OCI-LY1 (cell line): ENCODE measurements around the gene EPN3.

Source experiments
- H2AFZ ChIP-seq: fragments of 200-600 bp; sonication (generic), shearing (Covaris generic); 2 replicates; pipeline ENCODE4 v1.6.0; 2014; ENCODE audit warnings: antibody characterized with exemption, mild to moderate bottlenecking, low read length
- H3F3A ChIP-seq: fragments of 200-600 bp; sonication (generic), shearing (Covaris generic); 2 replicates; pipeline ENCODE4 v1.6.0; 2014; ENCODE audit warnings: mild to moderate bottlenecking, antibody characterized with exemption, low read length, moderate library complexity; ENCODE audit not compliant: insufficient read depth
- H3K27ac ChIP-seq: fragments of 200-600 bp; sonication (generic); 2 replicates; pipeline ENCODE4 v1.5.1; 2014; ENCODE audit warnings: low read length, mixed run types, mild to moderate bottlenecking, low read depth; ENCODE audit not compliant: poor library complexity, severe bottlenecking
- H3K27me3 ChIP-seq: fragments of 200-600 bp; sonication (generic); 2 replicates; pipeline ENCODE4 v1.6.0; 2014; ENCODE audit warnings: antibody characterized with exemption, mild to moderate bottlenecking, low read length, moderate library complexity; ENCODE audit not compliant: insufficient read depth
- H3K36me3 ChIP-seq: fragments of 200-600 bp; sonication (generic); 2 replicates; pipeline ENCODE4 v1.6.1; 2014; ENCODE audit warnings: mild to moderate bottlenecking, antibody characterized with exemption, low read length, moderate library complexity, mixed read lengths; ENCODE audit not compliant: insufficient read depth
- H3K4me1 ChIP-seq: fragments of 200-600 bp; sonication (generic); 2 replicates; pipeline ENCODE4 v1.5.1; 2014; ENCODE audit warnings: mild to moderate bottlenecking, low read length, moderate library complexity; ENCODE audit not compliant: insufficient read depth, severe bottlenecking
- H3K4me2 ChIP-seq: fragments of 200-600 bp; sonication (generic), shearing (Covaris generic); 2 replicates; pipeline ENCODE4 v1.6.1; 2014; ENCODE audit warnings: low read length
- H3K4me3 ChIP-seq: fragments of 200-600 bp; sonication (generic); 2 replicates; pipeline ENCODE4 v1.5.1; 2014; ENCODE audit warnings: low read length, low read depth, mild to moderate bottlenecking, mixed read lengths; ENCODE audit not compliant: poor library complexity, severe bottlenecking
- H3K79me2 ChIP-seq: fragments of 200-600 bp; shearing (Covaris generic); 2 replicates; pipeline ENCODE4 v1.6.1; 2016; ENCODE audit warnings: mixed run types, low read length, mixed read lengths; ENCODE audit not compliant: insufficient read depth
- H3K9ac ChIP-seq: fragments of 200-600 bp; sonication (generic), shearing (Covaris generic); 2 replicates; pipeline ENCODE4 v1.6.1; 2014; ENCODE audit warnings: mild to moderate bottlenecking, low read length, mixed read lengths
- H3K9me2 ChIP-seq: fragments of 200-600 bp; sonication (generic), shearing (Covaris generic); 2 replicates; pipeline ENCODE4 v1.6.1; 2014; ENCODE audit warnings: low read depth, mild to moderate bottlenecking, low read length, mixed read lengths
- H3K9me3 ChIP-seq: fragments of 200-600 bp; shearing (Covaris generic); 2 replicates; pipeline ENCODE4 v1.6.1; 2014; ENCODE audit warnings: low read length, mixed read lengths
- H4K20me1 ChIP-seq: fragments of 200-600 bp; sonication (generic), shearing (Covaris generic); 2 replicates; pipeline ENCODE4 v1.6.0; 2016; ENCODE audit warnings: mild to moderate bottlenecking, low read length; ENCODE audit not compliant: insufficient read depth
- EZH2 ChIP-seq: fragments of 200-600 bp; sonication (generic), shearing (Covaris generic); IDR thresholded peaks from 2 replicates; pipeline ENCODE4 v1.8.0; 2017; ENCODE audit warnings: borderline replicate concordance, mixed run types, mild to moderate bottlenecking, antibody characterized with exemption, low read length, moderate library complexity, mixed read lengths
- TF ChIP-seq, protein P1 (sequence below): fragments of 200-600 bp; sonication (generic), shearing (Covaris generic); IDR thresholded peaks from 2 replicates; pipeline ENCODE4 v1.5.1; 2017; ENCODE audit warnings: mild to moderate bottlenecking, antibody characterized with exemption, low read length, moderate library complexity, mixed read lengths

The EPN3 gene

DNA sequence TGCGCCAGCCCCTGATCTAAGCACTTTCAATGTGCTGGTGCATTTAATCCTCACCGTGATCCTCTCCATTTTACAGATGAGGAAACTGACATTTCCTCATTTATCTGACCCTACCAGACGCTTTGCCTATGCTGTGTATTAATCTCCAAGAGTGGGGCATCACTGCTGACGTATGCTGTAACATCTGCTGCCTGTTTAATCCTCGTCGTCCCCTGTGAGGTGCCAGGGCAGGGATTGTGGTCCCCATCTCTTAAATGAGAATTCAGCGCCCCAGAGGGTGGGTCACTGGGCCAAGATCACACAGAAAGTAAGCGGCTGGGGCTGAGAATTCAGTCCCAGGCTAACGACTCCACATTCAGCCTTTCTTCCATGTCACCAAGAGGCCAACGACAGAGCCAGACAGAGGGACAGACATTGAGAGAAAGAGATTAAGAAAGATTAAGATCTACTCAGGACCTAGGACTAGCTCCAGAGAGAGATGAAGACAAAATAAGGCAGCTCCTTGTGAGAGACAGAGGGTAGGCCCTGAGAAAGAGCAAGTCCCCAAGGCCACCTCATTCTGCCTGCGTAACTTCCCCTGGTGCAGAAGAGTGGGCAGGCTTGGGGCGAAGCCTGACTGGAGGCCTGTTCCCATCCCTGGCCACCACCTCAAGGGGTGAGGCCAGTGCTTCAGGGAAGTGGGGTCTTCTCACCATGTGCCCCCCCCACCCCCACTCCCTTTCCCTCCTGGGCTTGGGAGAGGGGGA, 41.5 kb downstream of the EPN3 start:
- Histone ChIP-seq H3K4me3 (no peak overlapping the region), H3K4me2 (no peak overlapping the region), H3K27me3 (peaks cover 3% of the 10 kb centered on the region; the same call in 1 of the 2 replicates), H3K9me3 (no peaks in the 10 kb centered on the region), H3F3A (no peaks in the 10 kb centered on the region), H3K4me1 (no peaks in the 10 kb centered on the region), H4K20me1 (no peaks in the 10 kb centered on the region), H2AFZ (no peak overlapping the region), H3K9ac (no peak overlapping the region), H3K36me3 (no peaks in the 10 kb centered on the region), H3K9me2 (no peaks in the 10 kb centered on the region), H3K27ac (no peak overlapping the region), H3K79me2 (no peaks in the 10 kb centered on the region)
- TF ChIP-seq, protein P1, sequence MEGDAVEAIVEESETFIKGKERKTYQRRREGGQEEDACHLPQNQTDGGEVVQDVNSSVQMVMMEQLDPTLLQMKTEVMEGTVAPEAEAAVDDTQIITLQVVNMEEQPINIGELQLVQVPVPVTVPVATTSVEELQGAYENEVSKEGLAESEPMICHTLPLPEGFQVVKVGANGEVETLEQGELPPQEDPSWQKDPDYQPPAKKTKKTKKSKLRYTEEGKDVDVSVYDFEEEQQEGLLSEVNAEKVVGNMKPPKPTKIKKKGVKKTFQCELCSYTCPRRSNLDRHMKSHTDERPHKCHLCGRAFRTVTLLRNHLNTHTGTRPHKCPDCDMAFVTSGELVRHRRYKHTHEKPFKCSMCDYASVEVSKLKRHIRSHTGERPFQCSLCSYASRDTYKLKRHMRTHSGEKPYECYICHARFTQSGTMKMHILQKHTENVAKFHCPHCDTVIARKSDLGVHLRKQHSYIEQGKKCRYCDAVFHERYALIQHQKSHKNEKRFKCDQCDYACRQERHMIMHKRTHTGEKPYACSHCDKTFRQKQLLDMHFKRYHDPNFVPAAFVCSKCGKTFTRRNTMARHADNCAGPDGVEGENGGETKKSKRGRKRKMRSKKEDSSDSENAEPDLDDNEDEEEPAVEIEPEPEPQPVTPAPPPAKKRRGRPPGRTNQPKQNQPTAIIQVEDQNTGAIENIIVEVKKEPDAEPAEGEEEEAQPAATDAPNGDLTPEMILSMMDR, result no peak
- TF ChIP-seq EZH2, result no peak

DNA sequence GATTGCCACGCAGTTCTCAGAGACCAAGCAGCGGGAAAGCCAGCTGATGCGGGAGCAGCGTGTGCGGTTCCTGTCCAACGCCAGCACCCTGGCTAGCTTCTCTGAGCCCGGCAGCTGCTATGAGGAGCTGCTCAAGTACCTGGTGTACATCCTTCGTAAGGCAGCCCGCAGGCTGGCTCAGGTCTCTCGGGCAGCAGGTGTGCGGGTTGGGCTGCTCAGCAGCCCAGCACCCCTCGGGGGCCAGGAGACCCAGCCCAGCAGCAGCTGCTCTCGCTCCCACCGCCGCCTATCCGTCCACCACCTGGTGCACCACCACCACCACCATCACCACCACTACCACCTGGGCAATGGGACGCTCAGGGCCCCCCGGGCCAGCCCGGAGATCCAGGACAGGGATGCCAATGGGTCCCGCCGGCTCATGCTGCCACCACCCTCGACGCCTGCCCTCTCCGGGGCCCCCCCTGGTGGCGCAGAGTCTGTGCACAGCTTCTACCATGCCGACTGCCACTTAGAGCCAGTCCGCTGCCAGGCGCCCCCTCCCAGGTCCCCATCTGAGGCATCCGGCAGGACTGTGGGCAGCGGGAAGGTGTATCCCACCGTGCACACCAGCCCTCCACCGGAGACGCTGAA, 43.2 kb downstream of the EPN3 start:
- no peak overlapping the region for H3K9ac ChIP-seq
- no peaks in the 10 kb centered on the region for H3F3A ChIP-seq
- no peak overlapping the region for H3K4me2 ChIP-seq
- H3K9me3 ChIP-seq, result no peaks in the 10 kb centered on the region
- H3K4me3 ChIP-seq, result no peak overlapping the region
- no peaks in the 10 kb centered on the region for H3K9me2 ChIP-seq
- H3K4me1 ChIP-seq, result no peaks in the 10 kb centered on the region
- no peaks in the 10 kb centered on the region for H4K20me1 ChIP-seq
- no peaks in the 10 kb centered on the region for H3K36me3 ChIP-seq
- no peaks in the 10 kb centered on the region for H3K79me2 ChIP-seq
- H3K27me3 ChIP-seq, result peaks cover 3% of the 10 kb centered on the region; the same call in 1 of the 2 replicates
- no peak for TF ChIP-seq EZH2
- TF ChIP-seq, protein P1, result peak; percentile 16; the same call in 1 of the 2 replicates
- H2AFZ ChIP-seq, result no peak overlapping the region
- H3K27ac ChIP-seq, result no peak overlapping the region

DNA sequence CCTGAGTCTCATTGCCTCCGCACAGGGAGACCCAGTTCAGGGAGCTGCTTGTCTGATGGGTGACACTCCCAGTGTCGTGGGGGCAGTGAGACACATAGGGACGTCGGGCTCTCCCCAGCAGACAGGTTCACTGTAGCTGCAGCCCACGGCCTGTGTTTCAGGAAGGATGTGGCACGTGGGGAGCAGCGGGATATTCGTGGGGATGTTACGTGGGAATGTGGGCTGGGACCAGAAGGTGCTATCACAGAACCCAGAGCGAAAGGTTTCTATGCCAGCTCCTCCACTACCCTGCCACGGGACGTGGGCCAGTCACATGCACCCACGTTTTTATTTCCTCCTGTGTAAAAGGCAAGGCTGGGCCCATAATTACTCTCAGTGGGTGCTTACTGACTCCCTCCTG, 44.3 kb downstream of the EPN3 start:
- H2AFZ ChIP-seq, result no peak overlapping the region
- H3K9me2 ChIP-seq, result no peaks in the 10 kb centered on the region
- H3K9ac ChIP-seq, result no peak overlapping the region
- no peaks in the 10 kb centered on the region for H3K79me2 ChIP-seq
- no peaks in the 10 kb centered on the region for H3F3A ChIP-seq
- H4K20me1 ChIP-seq, result no peaks in the 10 kb centered on the region
- H3K4me1 ChIP-seq, result no peaks in the 10 kb centered on the region
- H3K4me2 ChIP-seq, result no peak overlapping the region
- no peaks in the 10 kb centered on the region for H3K27me3 ChIP-seq
- no peak overlapping the region for H3K4me3 ChIP-seq
- no peaks in the 10 kb centered on the region for H3K36me3 ChIP-seq
- H3K9me3 ChIP-seq, result no peaks in the 10 kb centered on the region
- TF ChIP-seq, protein P1, result no peak
- no peak for TF ChIP-seq EZH2
- no peak overlapping the region for H3K27ac ChIP-seq
